ENCODE results near the gene DSCAML1.

Gene DSCAML1

DNA sequence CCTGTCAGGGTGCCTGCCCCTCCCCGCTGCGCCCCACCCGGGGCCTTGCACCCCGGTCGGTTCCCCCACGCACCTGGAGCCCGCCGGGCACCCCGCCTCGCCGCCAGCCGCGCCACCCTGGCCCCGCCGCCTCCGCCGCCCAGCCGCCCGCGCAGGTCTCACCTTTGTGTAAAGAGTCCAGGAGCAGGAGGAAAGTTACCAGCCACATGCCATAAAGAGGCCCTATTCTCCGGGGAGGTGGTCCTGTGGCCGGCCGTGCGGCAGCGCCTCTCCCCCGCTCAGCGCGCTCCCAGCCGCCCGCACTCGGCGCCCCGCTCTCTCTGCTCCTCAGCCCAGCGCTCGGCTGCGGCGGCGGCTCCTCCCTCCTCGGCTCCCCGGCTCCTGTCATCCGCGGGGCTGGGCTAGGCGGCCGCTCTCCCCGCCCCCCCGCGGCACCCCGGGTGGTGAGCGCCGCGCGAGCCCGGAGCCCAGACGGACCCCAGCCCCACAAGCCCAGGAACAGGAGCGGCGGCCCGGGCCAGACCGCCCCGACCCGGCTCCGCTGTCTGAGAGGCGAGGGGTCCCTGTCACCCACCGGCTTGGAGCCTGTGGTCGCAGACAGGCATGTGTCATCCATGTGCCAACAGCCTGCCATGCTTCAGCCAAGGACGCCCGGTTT is at the start of gene DSCAML1:
DSCAML1 (minus strand) TSS at position 345 of the 658 bp plus-strand sequence; CDS start at position 208, 137 bp downstream.
- DNase-seq (ENCODE audit: low read depth), result peak; percentile 19

- peak; percentile 77 for DNase-seq (ENCODE audit: low read depth)
These were observed 46.9 kb upstream of the DSCAML1 start for GRCh38 chr11:117843666-117844484.

GRCh38 chr11:117842131-117842941 is 45.3 kb upstream of the DSCAML1 start:
- no peak for DNase-seq (ENCODE audit: low read depth)

DNA sequence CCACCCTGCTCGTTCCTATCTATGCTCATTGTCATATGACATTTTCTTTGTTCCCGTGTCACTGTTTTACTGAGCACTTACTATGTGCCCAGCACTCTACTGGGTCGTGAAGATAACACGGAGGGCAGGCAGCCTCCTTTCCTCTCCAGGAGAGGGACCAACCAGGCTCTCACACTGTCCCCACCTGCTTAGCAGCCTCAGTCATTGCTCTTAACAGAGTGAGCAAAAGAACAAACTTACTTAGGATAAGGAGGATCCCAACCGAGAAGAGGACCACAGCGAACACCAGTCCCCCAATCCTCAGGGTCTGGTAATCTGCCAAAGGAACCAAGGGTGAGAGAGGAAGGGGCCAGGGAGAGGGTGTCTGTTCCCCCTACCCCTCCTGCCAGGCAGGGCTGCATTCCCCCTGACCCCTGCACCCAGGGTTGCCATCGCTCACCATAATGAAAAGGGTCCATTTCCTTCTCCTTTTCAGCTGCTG is 44.6 kb upstream of the DSCAML1 start:
- no peak for DNase-seq (ENCODE audit: low read depth)

DNA sequence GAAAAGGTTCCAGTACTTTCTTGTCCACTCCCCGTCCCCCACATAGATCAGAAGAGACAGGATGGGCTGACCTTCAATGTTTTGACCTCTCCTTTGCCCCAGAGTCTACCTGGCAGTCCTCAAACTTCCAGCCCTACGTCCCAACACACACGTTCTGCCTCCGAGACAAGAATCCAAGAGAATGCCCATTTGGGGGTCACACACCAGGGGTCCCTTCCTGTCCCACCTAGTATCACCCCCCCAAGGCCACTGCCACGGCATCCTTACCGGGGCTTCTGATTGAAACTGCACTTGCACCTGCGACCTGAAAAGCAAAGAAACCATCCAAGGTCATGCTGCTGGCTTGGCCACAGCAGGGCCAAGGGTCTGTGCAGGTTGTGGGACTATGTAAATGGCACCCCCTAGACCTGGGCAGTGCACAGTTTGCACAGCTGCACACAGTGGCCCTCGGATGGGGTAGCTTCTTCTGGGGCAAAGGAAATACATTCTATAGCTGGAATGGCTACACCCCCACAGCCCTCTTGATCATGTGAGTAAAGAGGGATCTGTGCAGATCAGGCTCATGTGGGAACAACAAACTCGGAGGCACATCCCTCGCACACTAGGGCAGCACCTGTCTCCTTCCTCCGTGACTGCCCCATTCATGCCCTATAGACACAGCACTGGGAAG is 44.0 kb upstream of the DSCAML1 start:
- no peak for DNase-seq (ENCODE audit: low read depth)

DNA sequence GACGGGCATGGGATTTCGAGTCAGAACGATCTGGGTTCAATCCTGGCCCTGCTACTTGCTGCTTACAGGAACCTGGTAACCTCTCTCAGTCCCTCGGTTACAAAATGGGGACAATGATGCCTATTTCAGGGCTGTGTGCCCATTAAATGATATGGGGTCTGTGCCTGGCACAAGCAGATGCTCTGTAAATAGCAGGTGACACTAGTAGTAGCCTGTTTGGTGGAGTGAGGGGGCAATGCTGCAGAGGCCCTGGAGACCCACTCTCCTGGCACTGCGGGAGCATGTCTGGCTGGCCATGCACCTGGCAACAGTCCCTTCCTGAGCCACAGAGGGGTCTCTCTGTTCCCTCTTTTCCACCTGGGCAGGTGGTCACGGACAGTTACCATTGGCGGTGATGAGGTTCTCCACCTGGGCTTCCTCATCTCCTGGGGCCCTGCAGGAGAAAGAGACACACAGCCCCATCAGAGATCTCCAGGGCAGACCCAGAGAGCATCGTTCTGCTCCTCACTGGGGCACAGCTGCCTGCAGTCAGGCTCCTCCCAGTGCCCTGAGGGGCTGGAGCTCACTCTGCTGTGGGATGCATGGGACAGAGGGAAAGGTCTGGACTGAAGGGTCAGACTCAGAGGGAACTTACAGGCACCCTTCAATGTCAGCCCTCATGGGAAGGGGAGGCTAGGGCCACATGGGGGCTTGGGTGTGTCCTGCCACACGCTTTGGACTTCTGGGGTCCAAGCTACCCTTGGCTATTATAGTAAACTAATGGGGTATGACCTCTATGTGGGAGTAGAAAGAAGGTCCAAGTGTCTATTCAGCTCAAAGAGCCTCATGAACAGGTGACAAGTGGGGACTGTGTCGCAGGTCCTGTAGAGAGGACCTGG is 43.2 kb upstream of the DSCAML1 start:
- no peak for DNase-seq (ENCODE audit: low read depth)

DNA sequence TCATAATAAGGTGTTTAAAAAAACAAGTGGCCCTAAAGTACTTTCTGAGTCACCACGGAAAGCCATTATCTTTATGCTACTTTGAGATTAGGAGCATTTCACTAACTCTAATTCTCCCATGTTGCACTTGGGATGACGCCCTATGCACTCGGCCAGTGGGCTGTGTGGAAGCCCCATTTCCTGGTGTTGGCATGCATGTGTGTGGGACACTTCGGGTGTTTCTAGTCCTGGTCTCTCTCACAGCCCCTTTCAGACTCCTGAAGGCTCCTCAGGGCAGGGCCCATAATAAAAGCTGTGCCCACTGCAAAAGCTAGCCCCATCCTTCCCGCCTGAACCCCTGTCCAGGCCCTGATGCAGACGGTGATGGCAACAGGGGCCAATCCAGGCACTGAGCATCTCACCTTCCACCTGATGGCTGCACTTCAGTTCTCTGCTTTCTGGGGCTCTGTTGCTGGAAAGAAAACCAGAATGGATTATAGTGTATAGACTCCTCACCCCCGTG is 42.4 kb upstream of the DSCAML1 start:
- no peak for DNase-seq (ENCODE audit: low read depth)

- DNase-seq (ENCODE audit: low read depth), result no peak
These were observed 41.9 kb upstream of the DSCAML1 start for GRCh38 chr11:117838901-117839300.

- no peak for DNase-seq (ENCODE audit: low read depth)
These were observed 40.8 kb upstream of the DSCAML1 start for GRCh38 chr11:117837791-117838190.

- DNase-seq (ENCODE audit: low read depth), result no peak
These were observed 40.2 kb upstream of the DSCAML1 start for GRCh38 chr11:117837070-117837776.

- DNase-seq (ENCODE audit: low read depth), result no peak
These were observed 39.3 kb upstream of the DSCAML1 start for GRCh38 chr11:117836077-117836960.

GRCh38 chr11:117835576-117835975 is 38.6 kb upstream of the DSCAML1 start:
- DNase-seq (ENCODE audit: low read depth), result no peak

- DNase-seq (ENCODE audit: low read depth), result no peak
These were observed 37.9 kb upstream of the DSCAML1 start for GRCh38 chr11:117834838-117835443.

GRCh38 chr11:117834068-117834810 is 37.2 kb upstream of the DSCAML1 start:
- no peak for DNase-seq (ENCODE audit: low read depth)

DNA sequence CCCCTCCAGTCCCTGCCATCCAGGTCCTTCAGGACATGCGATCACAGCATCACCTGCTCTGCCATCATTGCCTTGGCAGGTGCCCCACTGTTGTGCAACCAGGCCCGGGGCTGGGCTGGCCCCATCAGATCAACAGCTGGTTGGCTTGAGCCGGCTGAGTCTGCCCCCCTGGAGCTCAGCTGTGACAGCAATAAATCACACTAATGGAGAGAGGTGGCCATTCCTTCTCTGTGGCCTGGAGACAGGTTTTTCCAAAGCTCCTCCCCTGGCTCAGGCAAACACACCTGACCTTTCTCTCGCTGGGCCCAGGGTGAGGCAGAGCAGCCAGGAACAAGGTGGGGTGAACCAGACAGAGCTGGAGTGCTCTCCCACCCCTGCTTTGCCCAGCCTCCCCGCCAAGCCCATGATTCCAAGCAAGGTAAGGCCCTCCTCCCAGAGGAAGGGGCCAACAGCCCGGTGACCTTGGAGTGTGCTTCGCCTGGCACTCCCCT is 36.4 kb upstream of the DSCAML1 start:
- DNase-seq (ENCODE audit: low read depth), result no peak

GRCh38 chr11:117832511-117832910 is 35.5 kb upstream of the DSCAML1 start:
- no peak for DNase-seq (ENCODE audit: low read depth)

DNA sequence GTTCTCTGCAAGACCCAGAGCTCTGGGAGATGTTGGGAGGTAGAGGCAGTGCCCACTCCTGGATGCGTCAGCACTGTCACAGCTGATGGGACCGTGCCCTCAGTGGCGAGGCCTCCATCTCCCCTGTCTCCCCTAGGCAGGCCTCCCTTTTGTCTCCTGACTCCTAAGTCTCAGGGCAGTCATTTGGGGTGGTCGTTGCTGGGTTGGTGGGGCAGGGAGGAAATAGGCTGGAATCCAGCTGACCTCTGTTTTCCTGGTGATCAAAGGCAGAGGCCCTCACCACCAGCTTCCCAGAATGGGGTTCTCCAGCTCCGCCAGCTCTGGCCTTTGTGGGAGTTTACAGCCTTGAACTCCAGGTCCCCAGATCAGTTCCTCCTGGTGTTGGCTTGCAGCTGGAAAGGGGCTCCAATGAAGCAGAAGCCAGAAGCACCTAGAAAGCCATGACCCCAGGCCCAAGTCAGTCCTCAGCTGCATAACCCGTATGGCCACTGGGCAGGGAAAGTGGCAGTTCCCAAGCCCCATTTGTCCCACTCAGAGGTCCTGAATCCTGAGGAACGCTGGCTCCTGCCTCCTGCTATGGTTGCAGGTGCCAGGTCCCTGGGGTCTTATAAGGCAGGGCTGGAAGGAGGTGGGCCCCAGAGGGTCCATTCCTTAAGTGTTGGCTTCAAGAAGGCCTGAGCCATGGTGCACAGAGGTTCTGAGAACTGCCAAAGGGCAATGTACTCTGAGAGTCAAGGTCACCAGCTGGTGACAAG is 34.8 kb upstream of the DSCAML1 start:
- no peak for DNase-seq (ENCODE audit: low read depth)
